Adrenal gland (tissue), 12 donors: Measurements from ENCODE around the gene LIN52. TPM values are rescaled to one million over a fixed set of nuclear protein-coding genes. Genes with fewer than 3 reads are reported as not detected.

ENCODE experiments used
- DNase-seq, 7 donors: peaks; one replicate each; pipeline ENCODE4 v3.0.0-alpha.2; 2019 to 2020
- H3K27ac ChIP-seq, 5 donors: fragments of 200-600 bp; sonication (generic) in 4 of 5; 1 replicate in 3 of 5; 2 replicates in 2 of 5; pipeline versions ENCODE4 v1.5.1 to v1.8.0; 2016 to 2020; ENCODE audit warnings: mild to moderate bottlenecking in 1 of 5
- H3K27me3 ChIP-seq: fragments of 200-600 bp; 2 replicates; pipeline ENCODE4 v1.8.0; 2021
- H3K36me3 ChIP-seq, 2 donors: fragments of 200-600 bp; replicated peaks in 1 of 2; 1 replicate in 1 of 2; 2 replicates in 1 of 2; pipeline versions ENCODE4 v1.5.1 to v1.8.0; 2018 to 2022
- H3K4me1 ChIP-seq, 2 donors: fragments of 200-600 bp; replicated peaks in 1 of 2; 1 replicate in 1 of 2; 2 replicates in 1 of 2; pipeline versions ENCODE4 v1.5.1 to v1.8.0; 2018 to 2021
- H3K4me3 ChIP-seq, 4 donors: fragments of 200-600 bp; sonication (generic) in 3 of 4; one replicate each; pipeline ENCODE4 v1.5.1; 2016 to 2018
- H3K9me3 ChIP-seq, 3 donors: fragments of 200-600 bp; sonication (generic) in 1 of 3; replicated peaks in 1 of 3; 1 replicate in 2 of 3; 2 replicates in 1 of 3; pipeline versions ENCODE4 v1.5.1 to v1.8.0; 2016 to 2021
- POLR2A ChIP-seq, 2 donors: fragments of 450-650 bp; IDR thresholded peaks; one replicate each; pipeline ENCODE4 v1.6.1; 2017; ENCODE audit warnings: antibody characterized with exemption in 2 of 2, mild to moderate bottlenecking in 2 of 2, moderate library complexity in 1 of 2
- WGBS, 4 donors: extraction: QIAGEN DNeasy Blood & Tissue Kit in 2 of 4; methylation state at CpG; one replicate each; pipeline versions ENCODE4 v1.1.5 to v1.1.7; 2013 to 2017; 5-methylcytosine and 5-hydroxymethylcytosine counted together
- intact Hi-C, 2 donors: fragments of 100-400 bp; cut with DNase I; formaldehyde crosslinking; loops; one replicate each; pipeline versions ENCODE4 v1.14.1 to v1.15.0; 2022 to 2023
- polyA plus RNA-seq, 3 donors: library from polyadenylated mRNA; stranded (reverse); fragments of 200-250 nt in 2 of 3; fragments of 350-450 nt in 1 of 3; fragmentation: Illumina TruSeq in 1 of 3; extraction: RNeasy Lipid Tissue Mini Kit (QIAGEN cat#74804) in 1 of 3; gene quantifications; one replicate each; pipeline ENCODE4 v1.2.3, GENCODE V29; 2013 to 2014
- small RNA-seq, 2 donors: library from RNA; depleted of rRNA; stranded (forward); fragments of <200 nt; gene quantifications; one replicate each; pipeline ENCODE3, GENCODE V24; 2016
- total RNA-seq, 9 donors: library from RNA; depleted of rRNA in 4 of 9; stranded (reverse); fragments of >200 nt in 4 of 9; fragments of 120-200 nt in 1 of 9; fragmentation: NEBNext Ultra II Directional in 1 of 9; extraction: Animal tissue kit (Norgen Biotek cat#: 25700) in 1 of 9; gene quantifications; one replicate each; pipeline versions ENCODE4 v1.1.0 to v1.2.4, GENCODE V29; 2013 to 2023
- TF ChIP-seq, protein P1 (sequence below), 6 experiments: fragments of 450-650 bp in 4 of 6; fragments of 200-600 bp in 2 of 6; sonication (generic) in 1 of 6; IDR thresholded peaks; 1 replicate in 5 of 6; 2 replicates in 1 of 6; pipeline versions ENCODE4 v1.5.1 to v1.8.0; 2016 to 2021; ENCODE audit warnings: antibody characterized with exemption in 6 of 6, mild to moderate bottlenecking in 2 of 6, moderate library complexity in 1 of 6
- donor health status: healthy with polysubstance abuse.
- donor health status: Bipolar disorder and iron deficiency.
- donor health status: DM: yes; HTN: yes; CAD: no.
- donor health status: DM: no; HTN: no; CAD: no.
- donor health status: DM: no; HTN: no; CAD: no.
- donor health status: DM: yes; HTN: yes; CAD: no.

The LIN52 gene
- total and polyA plus RNA-seq, 12 donors = 4.6 to 14.3 (median 8.0) TPM

DNA sequence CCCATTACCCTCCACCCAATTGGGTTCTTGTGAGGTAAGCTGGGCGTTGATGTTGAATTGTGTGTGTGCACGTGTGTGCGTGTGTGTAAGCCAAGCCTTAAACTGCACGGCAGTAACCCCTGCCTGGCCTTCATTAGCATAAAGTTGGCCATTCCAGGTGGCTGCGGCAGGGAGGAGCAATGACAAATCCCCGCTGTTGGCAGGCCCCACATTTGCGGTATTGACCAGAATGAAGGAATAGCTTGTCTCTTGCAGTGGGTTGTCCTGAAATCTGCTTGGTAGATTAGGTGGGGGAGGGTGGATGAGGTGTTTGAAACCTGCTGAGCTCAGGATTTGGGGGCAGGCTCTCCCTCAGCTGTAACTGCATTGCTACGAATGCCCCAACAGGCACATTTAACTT, 161.8 kb downstream of the LIN52 start:
- Histone ChIP-seq H3K4me1 (peaks cover 0 to 4% of the 10 kb centered on the region in 2 donors), H3K9me3 (no peaks in the 10 kb centered on the region), H3K36me3 (no peaks in the 10 kb centered on the region), H3K27me3 (peaks cover 41% of the 10 kb centered on the region), H3K4me3 (no peak overlapping the region), H3K27ac (no peak overlapping the region)
- no peak for DNase-seq
- TF ChIP-seq, protein P1, sequence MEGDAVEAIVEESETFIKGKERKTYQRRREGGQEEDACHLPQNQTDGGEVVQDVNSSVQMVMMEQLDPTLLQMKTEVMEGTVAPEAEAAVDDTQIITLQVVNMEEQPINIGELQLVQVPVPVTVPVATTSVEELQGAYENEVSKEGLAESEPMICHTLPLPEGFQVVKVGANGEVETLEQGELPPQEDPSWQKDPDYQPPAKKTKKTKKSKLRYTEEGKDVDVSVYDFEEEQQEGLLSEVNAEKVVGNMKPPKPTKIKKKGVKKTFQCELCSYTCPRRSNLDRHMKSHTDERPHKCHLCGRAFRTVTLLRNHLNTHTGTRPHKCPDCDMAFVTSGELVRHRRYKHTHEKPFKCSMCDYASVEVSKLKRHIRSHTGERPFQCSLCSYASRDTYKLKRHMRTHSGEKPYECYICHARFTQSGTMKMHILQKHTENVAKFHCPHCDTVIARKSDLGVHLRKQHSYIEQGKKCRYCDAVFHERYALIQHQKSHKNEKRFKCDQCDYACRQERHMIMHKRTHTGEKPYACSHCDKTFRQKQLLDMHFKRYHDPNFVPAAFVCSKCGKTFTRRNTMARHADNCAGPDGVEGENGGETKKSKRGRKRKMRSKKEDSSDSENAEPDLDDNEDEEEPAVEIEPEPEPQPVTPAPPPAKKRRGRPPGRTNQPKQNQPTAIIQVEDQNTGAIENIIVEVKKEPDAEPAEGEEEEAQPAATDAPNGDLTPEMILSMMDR (IDR thresholded peaks at IDR 0.05) = no peak
- no peak for TF ChIP-seq POLR2A (IDR thresholded peaks at IDR 0.05)
- intact Hi-C loops = no loop called here
- 62 to 85% (median 75%) methylated on average over 6 to 8 of the region's 8 CpGs for WGBS, 4 donors

DNA sequence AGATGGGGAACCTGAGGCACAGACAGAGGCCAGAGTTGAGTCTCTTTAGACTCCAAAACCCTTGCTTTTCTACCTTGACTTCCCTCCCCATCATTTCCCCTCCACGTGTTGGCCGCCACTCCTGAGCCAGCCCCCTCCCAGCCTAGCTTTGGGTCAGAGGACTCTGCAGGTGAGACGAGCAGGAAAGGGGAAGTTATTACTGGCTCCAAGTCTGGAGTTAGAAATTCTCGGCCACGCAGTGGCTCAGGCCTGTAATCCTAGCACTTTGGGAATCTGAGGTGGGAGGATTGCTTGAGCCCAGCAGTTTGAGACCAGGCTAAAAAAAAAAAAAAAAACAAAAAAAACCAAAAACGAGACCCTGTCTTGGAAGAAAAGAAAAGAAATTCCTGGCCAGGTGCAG, 163.3 kb downstream of the LIN52 start:
- no peaks in the 10 kb centered on the region for H3K4me1 ChIP-seq
- WGBS, 4 donors = 51 to 59% (median 58%) methylated on average over 6 of the region's 6 CpGs
- peaks cover 26% of the 10 kb centered on the region for H3K27me3 ChIP-seq
- intact Hi-C loops = no loop called here
- no peak overlapping the region for H3K4me3 ChIP-seq
- TF ChIP-seq POLR2A (IDR thresholded peaks at IDR 0.05) = no peak
- TF ChIP-seq, protein P1 (IDR thresholded peaks at IDR 0.05) = no peak
- no peaks in the 10 kb centered on the region for H3K9me3 ChIP-seq
- DNase-seq = no peak
- H3K27ac ChIP-seq = no peak overlapping the region
- no peaks in the 10 kb centered on the region for H3K36me3 ChIP-seq

DNA sequence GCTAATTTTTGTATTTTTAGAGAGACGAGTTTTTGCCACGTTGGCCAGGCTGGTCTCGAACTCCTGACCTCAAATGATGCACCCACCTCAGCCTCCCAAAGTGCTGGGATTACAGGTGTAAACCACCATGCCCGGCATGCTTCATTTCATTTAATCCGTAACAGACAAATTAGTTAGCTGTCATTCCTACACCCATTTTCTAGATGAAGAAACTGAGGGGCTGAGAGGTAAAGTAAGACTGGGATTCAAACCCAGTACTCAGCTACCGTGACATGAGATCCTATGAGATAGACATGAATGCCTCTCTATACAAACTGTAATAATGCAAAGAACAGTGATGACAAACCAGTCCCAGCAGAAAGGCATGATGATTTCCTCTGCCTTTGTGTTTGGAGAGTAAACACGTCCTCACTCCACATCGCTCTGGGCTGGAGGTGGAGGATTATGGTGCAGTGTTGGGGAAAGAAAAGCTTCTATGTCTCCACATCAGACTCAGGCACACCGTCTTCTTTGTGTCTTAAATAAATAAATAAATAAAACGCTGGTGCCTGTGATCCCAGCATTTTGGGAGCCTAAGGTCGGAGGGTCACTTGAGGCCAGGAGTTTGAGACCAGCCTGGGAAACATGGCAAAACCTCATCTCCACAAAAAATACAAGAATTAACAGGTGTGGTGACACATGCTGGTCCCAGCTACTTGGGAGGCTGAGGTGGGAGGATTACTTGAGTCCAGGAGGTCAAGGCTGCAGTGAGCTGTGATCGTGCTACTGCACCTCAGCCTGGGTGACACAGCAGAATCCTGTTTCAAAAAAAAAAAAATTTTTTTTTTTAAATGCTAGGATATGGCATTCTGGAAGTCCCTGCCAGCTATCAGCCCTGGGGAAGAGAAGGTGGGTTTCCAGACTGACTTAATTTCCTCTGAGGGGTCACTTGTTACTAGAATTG, 164.9 kb downstream of the LIN52 start:
- peaks cover 11% of the 10 kb centered on the region for H3K27me3 ChIP-seq
- intact Hi-C loops = loop anchor here in 1 of 2 donors (5.0 kb wide), 1 partner anchor 137 kb away; no protein-coding TSS in a partner anchor
- no peak for TF ChIP-seq POLR2A (IDR thresholded peaks at IDR 0.05)
- TF ChIP-seq, protein P1 (IDR thresholded peaks at IDR 0.05) = no peak

More for the DNA sequence above, 164.9 kb downstream of the LIN52 start:
- Histone ChIP-seq H3K9me3 (no peaks in the 10 kb centered on the region), H3K36me3 (no peaks in the 10 kb centered on the region), H3K4me3 (no peak overlapping the region), H3K4me1 (no peaks in the 10 kb centered on the region), H3K27ac (no peak overlapping the region)
- WGBS, 4 donors = 75 to 76% (median 76%) methylated on average over 12 of the region's 12 CpGs
- DNase-seq = no peak

Small RNA genes within 50 kb of the gene (small RNA-seq; reads per million reads assigned to genes)
- 0 reads per million in 2 donors for gene AC006349.1
- 0 reads per million in 2 donors for gene RN7SL530P

Other genes starting within 250 kb of the LIN52 start
- 10 to 100 TPM in 8 of 9 donors, 1 to 10 TPM in 1; 8.9 to 43.7 (median 18.2) TPM for gene PTGR2, start 233.1 kb upstream of the LIN52 start, total RNA-seq
- 10 to 100 TPM in 2 of 3 donors, 1 to 10 TPM in 1; 8.8 to 32.5 (median 11.2) TPM for gene PTGR2, start 233.1 kb upstream of the LIN52 start, polyA plus RNA-seq
- 10 to 100 TPM; 30.6 to 79.5 (median 56.9) TPM for gene ZNF410, start 198.1 kb upstream of the LIN52 start, total RNA-seq
- 10 to 100 TPM; 49.8 to 57.8 (median 52.0) TPM for gene ZNF410, start 198.1 kb upstream of the LIN52 start, polyA plus RNA-seq
- 10 to 100 TPM in 6 of 9 donors, 1 to 10 TPM in 3; 7.2 to 25.2 (median 12.6) TPM for gene FAM161B, start 134.9 kb upstream of the LIN52 start, total RNA-seq
- gene FAM161B, start 134.9 kb upstream of the LIN52 start, polyA plus RNA-seq = 10 to 100 TPM in 1 of 3 donors, 1 to 10 TPM in 2; 4.1 to 11.1 (median 5.2) TPM
- 100 to 1,000 TPM in 1 of 9 donors, 10 to 100 TPM in 8; 51.1 to 144 (median 69.8) TPM for gene COQ6, start 134.7 kb upstream of the LIN52 start, total RNA-seq
- gene COQ6, start 134.7 kb upstream of the LIN52 start, polyA plus RNA-seq = 10 to 100 TPM; 37.4 to 63.7 (median 54.2) TPM
- 10 to 100 TPM in 8 of 9 donors, 1 to 10 TPM in 1; 9.8 to 18.5 (median 13.8) TPM for gene ENTPD5, start 65.7 kb upstream of the LIN52 start, total RNA-seq
- gene ENTPD5, start 65.7 kb upstream of the LIN52 start, polyA plus RNA-seq = 10 to 100 TPM in 1 of 3 donors, 1 to 10 TPM in 2; 6.5 to 14.9 (median 9.5) TPM
- gene BBOF1, start 65.6 kb upstream of the LIN52 start, total RNA-seq = 10 to 100 TPM in 1 of 9 donors, 1 to 10 TPM in 8; 1.4 to 29.3 (median 3.4) TPM
- gene BBOF1, start 65.6 kb upstream of the LIN52 start, polyA plus RNA-seq = 10 to 100 TPM in 1 of 3 donors, 1 to 10 TPM in 2; 4.8 to 13.4 (median 7.9) TPM
- gene ALDH6A1, start 503 bp upstream of the LIN52 start, total RNA-seq = 10 to 100 TPM; 21.5 to 68.9 (median 37.4) TPM
- 10 to 100 TPM in 1 of 3 donors, 1 to 10 TPM in 2; 5.9 to 27.8 (median 8.3) TPM for gene ALDH6A1, start 503 bp upstream of the LIN52 start, polyA plus RNA-seq
- not detected for gene VSX2, start 154.5 kb downstream of the LIN52 start, total RNA-seq
- not detected for gene VSX2, start 154.5 kb downstream of the LIN52 start, polyA plus RNA-seq
- gene ABCD4, start 218.0 kb downstream of the LIN52 start, total RNA-seq = 10 to 100 TPM; 31.2 to 90.7 (median 53.9) TPM
- 100 to 1,000 TPM in 1 of 3 donors, 10 to 100 TPM in 2; 18.4 to 111 (median 77.5) TPM for gene ABCD4, start 218.0 kb downstream of the LIN52 start, polyA plus RNA-seq